Fibroblast of villous mesenchyme (primary cell): ENCODE measurements around the gene ADARB1. TPM values are rescaled to one million over a fixed set of nuclear protein-coding genes. Genes with fewer than 3 reads are reported as not detected.
"Not testable (repeated sequence)": the region's sequence is repeated elsewhere in the genome, so short reads cannot be mapped to it uniquely, and the experiment has no call there.

Experiments used
- DNase-seq: peaks from one replicate; pipeline ENCODE4 v3.0.0-alpha.2; 2010; ENCODE audit warnings: low read depth
- H3K4me3 ChIP-seq: 2 replicates; pipeline ENCODE4 v1.5.1; 2011; ENCODE audit warnings: low read depth, mild to moderate bottlenecking, low read length
- total RNA-seq: library from RNA; depleted of rRNA; stranded (reverse); fragments of >200 nt; gene quantifications from 2 replicates; pipeline ENCODE4 v1.2.3, GENCODE V29; 2012
- TF ChIP-seq, protein P1 (sequence below): IDR thresholded peaks from 2 replicates; pipeline ENCODE4 v1.5.1; 2012; ENCODE audit warnings: low read depth, mild to moderate bottlenecking, low read length; ENCODE audit not compliant: insufficient read depth

ADARB1 gene, protein sequence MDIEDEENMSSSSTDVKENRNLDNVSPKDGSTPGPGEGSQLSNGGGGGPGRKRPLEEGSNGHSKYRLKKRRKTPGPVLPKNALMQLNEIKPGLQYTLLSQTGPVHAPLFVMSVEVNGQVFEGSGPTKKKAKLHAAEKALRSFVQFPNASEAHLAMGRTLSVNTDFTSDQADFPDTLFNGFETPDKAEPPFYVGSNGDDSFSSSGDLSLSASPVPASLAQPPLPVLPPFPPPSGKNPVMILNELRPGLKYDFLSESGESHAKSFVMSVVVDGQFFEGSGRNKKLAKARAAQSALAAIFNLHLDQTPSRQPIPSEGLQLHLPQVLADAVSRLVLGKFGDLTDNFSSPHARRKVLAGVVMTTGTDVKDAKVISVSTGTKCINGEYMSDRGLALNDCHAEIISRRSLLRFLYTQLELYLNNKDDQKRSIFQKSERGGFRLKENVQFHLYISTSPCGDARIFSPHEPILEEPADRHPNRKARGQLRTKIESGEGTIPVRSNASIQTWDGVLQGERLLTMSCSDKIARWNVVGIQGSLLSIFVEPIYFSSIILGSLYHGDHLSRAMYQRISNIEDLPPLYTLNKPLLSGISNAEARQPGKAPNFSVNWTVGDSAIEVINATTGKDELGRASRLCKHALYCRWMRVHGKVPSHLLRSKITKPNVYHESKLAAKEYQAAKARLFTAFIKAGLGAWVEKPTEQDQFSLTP
- total RNA-seq, result 14.5 and 16.4 TPM in 2 replicates

DNA sequence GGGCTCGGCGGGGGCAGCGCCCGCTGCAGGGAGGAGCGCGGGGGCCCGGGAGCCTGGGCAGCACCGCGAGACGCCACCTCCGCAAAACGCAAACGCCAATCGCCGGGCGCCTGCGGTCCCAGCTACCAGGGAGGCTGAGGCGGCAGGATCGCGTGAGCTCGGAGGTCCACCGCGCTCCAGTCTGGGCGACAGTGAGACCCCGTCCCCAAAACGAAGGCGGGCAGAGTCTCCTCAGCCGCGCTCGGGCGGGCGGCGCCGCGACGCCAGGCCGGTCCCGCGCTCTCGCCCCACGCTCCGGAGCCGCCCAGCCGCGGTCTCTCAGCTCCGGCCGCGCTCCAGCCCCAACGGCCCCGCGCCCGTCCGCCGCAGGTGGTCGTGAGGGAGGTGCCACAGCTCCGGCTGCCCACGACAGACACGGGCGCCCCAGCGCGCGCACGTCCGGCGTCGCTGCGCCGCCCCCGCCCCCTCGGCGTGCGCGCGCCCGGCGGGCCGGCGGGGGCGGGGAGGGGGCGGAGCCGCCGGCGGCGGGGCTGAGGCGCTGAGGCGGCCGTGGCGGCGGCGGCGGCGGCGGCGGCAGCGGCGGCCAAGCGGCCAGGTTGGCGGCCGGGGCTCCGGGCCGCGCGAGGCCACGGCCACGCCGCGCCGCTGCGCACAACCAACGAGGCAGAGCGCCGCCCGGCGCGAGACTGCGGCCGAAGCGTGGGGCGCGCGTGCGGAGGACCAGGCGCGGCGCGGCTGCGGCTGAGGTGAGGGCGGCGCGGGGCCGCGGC lies at the start of gene ADARB1:
TSS of gene ADARB1 (plus strand) at position 533 of the 770 bp plus-strand sequence. CDS start 97,077 bp downstream, outside the sequence.
- peak within 1 kb of the TSS; percentile 81 for H3K4me3 ChIP-seq
- DNase-seq, result peak; percentile 60
- TF ChIP-seq, protein P1, sequence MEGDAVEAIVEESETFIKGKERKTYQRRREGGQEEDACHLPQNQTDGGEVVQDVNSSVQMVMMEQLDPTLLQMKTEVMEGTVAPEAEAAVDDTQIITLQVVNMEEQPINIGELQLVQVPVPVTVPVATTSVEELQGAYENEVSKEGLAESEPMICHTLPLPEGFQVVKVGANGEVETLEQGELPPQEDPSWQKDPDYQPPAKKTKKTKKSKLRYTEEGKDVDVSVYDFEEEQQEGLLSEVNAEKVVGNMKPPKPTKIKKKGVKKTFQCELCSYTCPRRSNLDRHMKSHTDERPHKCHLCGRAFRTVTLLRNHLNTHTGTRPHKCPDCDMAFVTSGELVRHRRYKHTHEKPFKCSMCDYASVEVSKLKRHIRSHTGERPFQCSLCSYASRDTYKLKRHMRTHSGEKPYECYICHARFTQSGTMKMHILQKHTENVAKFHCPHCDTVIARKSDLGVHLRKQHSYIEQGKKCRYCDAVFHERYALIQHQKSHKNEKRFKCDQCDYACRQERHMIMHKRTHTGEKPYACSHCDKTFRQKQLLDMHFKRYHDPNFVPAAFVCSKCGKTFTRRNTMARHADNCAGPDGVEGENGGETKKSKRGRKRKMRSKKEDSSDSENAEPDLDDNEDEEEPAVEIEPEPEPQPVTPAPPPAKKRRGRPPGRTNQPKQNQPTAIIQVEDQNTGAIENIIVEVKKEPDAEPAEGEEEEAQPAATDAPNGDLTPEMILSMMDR, result no peak

DNA sequence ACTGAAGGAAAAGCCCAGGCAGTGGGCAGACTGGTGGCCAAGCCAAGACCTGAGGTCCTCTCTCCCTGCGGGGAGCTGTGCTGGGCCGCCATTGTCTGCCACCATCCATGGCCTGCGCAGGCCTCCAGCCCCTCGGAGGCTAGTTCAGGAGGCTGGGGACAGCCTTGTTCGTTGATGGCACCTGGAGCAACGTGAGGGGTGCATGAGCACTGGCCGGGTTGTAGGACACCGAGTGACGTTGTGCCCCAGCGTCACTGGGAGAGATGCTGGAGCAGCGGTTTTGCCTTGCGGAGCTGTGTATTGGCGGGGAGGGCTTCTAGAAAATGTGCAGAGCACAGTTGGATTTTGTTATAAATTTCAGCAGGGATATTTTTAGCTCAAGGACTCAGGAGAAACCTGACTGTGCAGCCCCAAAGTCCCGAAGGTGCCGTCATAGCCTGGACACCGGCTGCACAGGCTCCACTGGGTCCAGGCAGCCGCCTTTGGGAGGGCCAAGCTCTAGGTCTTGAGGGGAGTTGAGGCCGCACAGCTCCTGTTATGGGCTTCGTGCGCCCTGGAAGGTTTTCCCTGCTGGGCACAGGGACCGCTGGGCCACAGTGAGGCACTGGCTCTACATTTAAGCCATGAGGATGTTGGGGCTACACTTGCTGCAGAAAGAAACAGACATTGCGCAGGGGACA lies 48.2 kb upstream of the ADARB1 start:
- TF ChIP-seq, protein P1, result no peak
- no peak for DNase-seq
- H3K4me3 ChIP-seq, result no peak overlapping the region

DNA sequence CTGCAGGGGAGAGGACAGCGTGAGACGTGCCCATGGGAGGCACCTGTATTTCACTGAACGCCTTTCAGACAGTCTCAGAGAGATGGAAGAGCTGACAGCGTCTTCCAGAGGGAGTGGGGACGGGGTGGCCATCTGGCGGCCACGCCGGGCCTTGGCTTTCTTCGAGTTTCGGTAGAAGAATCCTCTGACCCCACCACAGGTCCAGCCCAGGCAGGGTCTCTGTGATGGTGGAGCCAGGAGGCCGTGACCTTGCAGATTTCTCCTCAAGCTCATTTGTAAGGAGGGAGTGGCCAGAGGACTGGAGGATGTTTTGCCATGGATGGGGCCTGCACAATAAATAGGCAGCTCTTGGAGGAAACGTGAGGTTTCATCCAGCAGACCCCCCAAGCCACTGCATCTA lies 47.6 kb upstream of the ADARB1 start:
- no peak for DNase-seq
- TF ChIP-seq, protein P1, result no peak
- H3K4me3 ChIP-seq, result no peak overlapping the region

DNA sequence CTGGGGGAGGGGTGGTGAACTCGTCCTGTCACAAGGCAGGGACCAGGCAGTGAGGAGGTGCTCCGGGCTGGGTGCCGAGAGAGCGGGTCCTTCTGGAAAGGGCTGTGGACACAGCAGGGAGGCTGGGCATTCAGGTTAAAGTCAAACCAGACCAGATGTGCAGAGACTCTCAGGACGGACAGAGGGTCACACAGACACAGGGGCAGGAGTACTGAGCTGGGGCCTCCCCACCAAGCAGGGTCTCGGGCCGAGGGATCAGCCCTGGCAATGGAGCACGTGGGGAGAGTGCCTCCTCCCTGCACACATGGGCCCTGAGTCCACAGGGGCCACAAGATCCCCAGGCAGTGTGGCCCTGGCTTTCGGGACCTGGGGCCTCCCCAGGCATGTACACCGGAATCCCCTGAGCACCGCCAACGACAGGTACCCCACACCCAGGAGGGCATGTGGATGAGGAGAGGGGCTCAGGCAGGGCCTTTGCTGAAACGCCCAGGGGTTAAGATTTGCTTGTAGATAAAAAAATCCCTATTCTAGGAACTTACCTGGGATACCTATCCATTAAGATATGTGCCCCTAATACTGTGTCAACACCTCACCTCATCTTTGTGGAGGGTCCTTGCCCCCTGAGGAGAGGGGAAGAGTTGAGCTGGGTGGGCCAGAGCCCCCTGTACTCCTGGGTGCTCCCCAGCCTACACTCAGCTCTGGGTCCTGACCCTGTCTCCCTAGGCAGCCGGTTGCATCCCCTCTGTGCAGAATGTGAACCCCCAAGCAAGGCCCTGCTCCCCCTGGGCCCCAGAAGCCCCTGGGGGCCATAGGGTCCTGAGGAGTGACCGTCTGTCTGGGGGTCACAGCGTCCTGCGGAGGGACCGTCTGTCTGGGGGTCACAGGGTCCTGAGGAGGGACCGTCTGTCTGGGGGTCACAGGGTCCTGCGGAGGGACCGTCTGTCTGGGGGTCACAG lies 46.9 kb upstream of the ADARB1 start:
- no peak overlapping the region for H3K4me3 ChIP-seq
- TF ChIP-seq, protein P1, result no peak
- DNase-seq, result no peak

DNA sequence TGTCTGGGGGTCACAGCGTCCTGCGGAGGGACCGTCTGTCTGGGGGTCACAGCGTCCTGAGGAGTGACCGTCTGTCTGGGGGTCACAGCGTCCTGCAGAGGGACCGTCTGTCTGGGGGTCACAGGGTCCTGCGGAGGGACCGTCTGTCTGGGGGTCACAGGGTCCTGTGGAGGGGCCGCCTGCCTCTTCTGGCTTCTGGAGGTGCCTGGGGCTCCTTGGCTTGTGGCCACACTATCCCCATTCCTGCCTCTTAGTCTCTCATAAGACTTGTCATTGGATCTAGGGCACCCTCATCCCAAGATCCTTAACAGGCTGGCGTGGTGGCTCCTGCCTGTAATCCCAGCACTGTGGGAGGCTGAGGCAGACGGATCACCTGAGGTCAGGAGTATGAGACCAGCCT lies 45.7 kb upstream of the ADARB1 start:
- not testable (repeated sequence) for DNase-seq, H3K4me3 ChIP-seq

DNA sequence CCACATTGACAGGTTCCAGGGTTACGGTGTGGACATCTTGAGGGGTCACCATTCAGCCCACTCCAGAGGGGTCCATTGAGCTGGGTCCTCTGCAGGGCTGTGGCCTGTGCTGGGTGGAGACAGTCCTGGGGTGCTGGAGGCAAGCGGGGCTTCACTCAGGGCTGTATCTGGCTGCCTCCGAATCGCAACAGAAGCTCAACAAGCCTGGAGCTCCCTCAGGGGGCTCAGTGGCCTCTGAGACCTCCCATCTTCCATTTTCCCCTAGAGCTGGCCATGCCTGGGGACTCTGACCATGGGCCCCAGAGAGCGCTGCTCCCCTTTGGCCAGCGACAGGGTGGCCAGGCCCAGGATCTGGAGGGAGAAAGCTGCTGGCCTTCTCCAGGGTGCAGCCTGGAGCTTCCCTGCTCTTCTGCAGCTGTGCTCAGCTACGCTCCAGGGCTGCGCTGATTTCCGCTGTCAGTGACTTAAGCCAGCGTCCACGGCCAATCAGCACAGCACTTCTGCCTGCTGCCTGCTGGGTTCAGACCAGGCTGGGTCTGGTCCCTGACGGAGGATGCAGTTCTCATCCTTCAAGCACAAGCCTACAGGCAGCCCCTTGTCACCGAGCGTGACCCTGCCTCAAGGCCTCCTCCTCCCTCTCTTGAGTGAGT lies 45.0 kb upstream of the ADARB1 start:
- DNase-seq, result peak; percentile 30

More for the DNA sequence above, 45.0 kb upstream of the ADARB1 start:
- TF ChIP-seq, protein P1, result no peak
- H3K4me3 ChIP-seq, result no peak overlapping the region
